Nucleus accumbens (tissue), 56 donors: ENCODE measurements around the gene PDE9A.
"Not testable (repeated sequence)": the region's sequence is repeated elsewhere in the genome, so short reads cannot be mapped to it uniquely, and the experiment has no call there.

ENCODE experiments used
- DNase-seq, 56 donors: peaks; one replicate each; lab custom pipeline; 2025; lab: John Stamatoyannopoulos, UW

The PDE9A gene

GRCh38 chr21:42653231-42654061 lies at the start of gene PDE9A:
Gene PDE9A (plus strand): TSS chr21:42653621. CDS start chr21:42653815, 194 bp downstream.
- DNase-seq = peak in 19 of 56 donors; percentile 15 to 71 (median 38)

- no peak for DNase-seq
Measured at GRCh38 chr21:42607102-42607501, 46.3 kb upstream of the PDE9A start.

GRCh38 chr21:42607525-42608102 lies 45.8 kb upstream of the PDE9A start:
- no peak for DNase-seq

GRCh38 chr21:42608446-42608845 lies 45.0 kb upstream of the PDE9A start:
- DNase-seq = no peak

- no peak for DNase-seq
Measured at GRCh38 chr21:42609811-42610210, 43.6 kb upstream of the PDE9A start.

GRCh38 chr21:42611852-42612251 lies 41.6 kb upstream of the PDE9A start:
- DNase-seq = no peak

- DNase-seq = no peak
Measured at GRCh38 chr21:42612390-42612789, 41.0 kb upstream of the PDE9A start.

GRCh38 chr21:42613756-42614155 lies 39.7 kb upstream of the PDE9A start:
- DNase-seq = no peak

- no peak for DNase-seq
Measured at GRCh38 chr21:42614396-42614795, 39.0 kb upstream of the PDE9A start.

GRCh38 chr21:42614811-42615351 lies 38.5 kb upstream of the PDE9A start:
- DNase-seq = no peak

GRCh38 chr21:42615377-42615776 lies 38.0 kb upstream of the PDE9A start:
- not testable (repeated sequence) for DNase-seq

- no peak for DNase-seq
Measured at GRCh38 chr21:42615924-42616323, 37.5 kb upstream of the PDE9A start.

- DNase-seq = peak in 1 of 56 donors; percentile 27
Measured at GRCh38 chr21:42616446-42616845, 37.0 kb upstream of the PDE9A start.

GRCh38 chr21:42616941-42617340 lies 36.5 kb upstream of the PDE9A start:
- DNase-seq = no peak

- DNase-seq = peak in 1 of 56 donors; percentile 45
Measured at GRCh38 chr21:42617486-42617885, 35.9 kb upstream of the PDE9A start.

GRCh38 chr21:42618707-42619102 lies 34.7 kb upstream of the PDE9A start:
- DNase-seq = no peak

GRCh38 chr21:42619166-42619565 lies 34.3 kb upstream of the PDE9A start:
- DNase-seq = no peak

- DNase-seq = no peak
Measured at GRCh38 chr21:42619841-42620240, 33.6 kb upstream of the PDE9A start.

- peak in 1 of 56 donors; percentile 47 for DNase-seq
Measured at GRCh38 chr21:42621166-42621818, 32.1 kb upstream of the PDE9A start.

GRCh38 chr21:42621819-42622177 lies 31.6 kb upstream of the PDE9A start:
- DNase-seq = peak in 11 of 56 donors; percentile 14 to 54 (median 30)

- peak in 6 of 56 donors; percentile 7 to 24 (median 10) for DNase-seq
Measured at GRCh38 chr21:42622284-42622683, 31.1 kb upstream of the PDE9A start.
